HT-29 (cell line): ENCODE data around the gene EXOSC3. TPM values are rescaled to one million over a fixed set of nuclear protein-coding genes. Genes with fewer than 3 reads are reported as not detected.
"Not testable (repeated sequence)": the region's sequence is repeated elsewhere in the genome, so short reads cannot be mapped to it uniquely, and the experiment has no call there.

Experiments used
- DNase-seq: peaks from one replicate; pipeline ENCODE4 v3.0.0-alpha.2; 2015; ENCODE audit warnings: low spot score
- total RNA-seq: library from RNA; depleted of rRNA; stranded (reverse); fragments of >200 nt; shearing (Covaris generic); gene quantifications from 2 replicates; pipeline ENCODE4 v1.2.3, GENCODE V29; 2014; rRNA removed

Gene EXOSC3
- total RNA-seq, result 66.4 and 92.7 TPM in 2 replicates

DNA sequence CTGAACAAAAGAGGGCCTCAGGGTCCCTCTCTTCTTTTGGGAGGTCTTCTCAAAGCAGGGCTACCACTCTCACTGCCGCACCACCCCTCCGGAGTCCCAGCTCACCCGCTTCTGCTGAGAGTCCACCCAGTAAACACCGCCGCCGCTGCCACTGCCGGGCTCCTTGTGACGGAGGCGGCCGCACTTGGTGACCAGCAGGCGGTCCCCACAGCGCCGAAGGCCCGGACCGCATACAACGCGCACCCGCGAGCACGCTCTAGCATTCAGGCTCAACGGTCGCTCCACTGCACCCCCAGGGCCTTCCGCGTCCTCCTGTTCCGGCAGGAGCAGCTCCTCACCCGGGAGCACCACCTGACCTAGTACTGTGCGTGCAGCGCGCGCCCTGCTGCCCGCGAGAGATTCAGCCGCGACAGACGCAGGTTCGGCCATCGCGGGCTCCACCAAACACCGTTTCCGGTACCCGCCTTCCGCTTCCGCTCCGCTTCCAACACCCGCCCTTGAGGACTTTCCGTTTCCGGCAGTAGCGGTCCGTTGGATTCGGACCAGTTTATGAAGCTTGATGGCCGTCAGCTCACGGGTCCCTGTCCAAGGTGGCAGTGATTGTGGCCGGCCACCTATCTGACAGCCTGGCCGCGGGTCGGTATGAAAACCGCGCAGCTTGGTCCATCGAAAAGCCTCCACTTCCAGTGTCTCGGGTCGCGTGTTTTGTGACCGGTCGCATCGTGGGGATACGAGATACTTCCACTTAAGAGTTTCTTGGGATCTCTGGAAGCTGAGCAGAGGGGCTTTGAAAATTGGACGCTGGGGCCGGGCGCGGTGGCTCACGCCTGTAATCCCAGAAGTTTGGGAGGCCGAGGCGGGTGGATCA is at the start of gene EXOSC3:
TSS of gene EXOSC3 (minus strand) at position 449 of the 868 bp plus-strand sequence. CDS start at position 429, 20 bp downstream.
- peak; percentile 86 for DNase-seq

DNA sequence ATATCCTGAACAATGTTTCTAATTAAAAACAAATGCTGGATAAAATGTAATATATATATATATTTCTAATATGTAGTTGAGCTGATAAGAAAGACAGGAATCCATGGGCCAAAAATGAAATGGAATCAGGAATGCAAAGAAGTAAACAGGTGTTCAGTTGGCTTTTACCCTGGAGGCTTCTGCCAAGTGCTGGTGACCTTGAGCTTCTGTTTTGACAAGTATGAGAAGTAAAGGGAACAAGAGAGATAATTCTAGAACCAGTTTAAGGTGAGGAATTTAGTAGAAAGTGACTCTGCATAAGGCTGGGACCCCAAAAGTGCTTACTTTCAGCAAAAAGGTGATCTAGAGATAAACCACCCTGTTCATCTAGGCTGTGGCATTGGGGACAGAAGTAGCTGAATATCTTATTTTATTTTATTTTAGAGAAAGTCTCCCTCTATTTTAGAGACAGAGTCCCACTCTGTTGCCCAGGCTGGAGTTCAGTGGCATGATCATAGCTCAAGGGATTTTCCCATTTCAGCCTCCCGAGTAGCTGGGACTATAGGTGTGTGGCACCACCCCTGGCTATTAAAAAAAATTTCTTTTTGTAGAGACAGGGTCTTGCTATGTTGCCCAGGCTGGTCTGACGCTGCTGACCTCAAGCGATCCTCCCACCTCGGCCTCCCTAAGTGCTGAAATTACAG is 42.8 kb upstream of the EXOSC3 start:
- no peak for DNase-seq

DNA sequence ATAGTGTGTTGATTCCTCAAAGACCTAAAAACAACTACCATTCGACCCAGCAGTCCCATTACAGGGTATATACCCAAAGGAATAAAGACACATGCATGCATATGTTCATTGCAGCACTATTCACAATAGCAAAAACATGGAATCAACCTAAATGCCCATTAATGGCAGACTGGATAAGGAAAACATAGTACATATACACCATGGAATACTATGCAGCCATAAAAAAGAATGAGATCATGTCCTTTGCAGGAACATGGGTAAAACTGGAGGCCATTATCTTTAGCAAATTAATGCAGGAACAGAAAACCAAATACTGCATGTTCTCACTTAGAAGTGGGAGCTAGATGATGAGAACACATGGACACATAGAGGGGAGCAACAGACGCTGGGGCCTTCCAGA is 40.3 kb upstream of the EXOSC3 start:
- DNase-seq, result not testable (repeated sequence)

DNA sequence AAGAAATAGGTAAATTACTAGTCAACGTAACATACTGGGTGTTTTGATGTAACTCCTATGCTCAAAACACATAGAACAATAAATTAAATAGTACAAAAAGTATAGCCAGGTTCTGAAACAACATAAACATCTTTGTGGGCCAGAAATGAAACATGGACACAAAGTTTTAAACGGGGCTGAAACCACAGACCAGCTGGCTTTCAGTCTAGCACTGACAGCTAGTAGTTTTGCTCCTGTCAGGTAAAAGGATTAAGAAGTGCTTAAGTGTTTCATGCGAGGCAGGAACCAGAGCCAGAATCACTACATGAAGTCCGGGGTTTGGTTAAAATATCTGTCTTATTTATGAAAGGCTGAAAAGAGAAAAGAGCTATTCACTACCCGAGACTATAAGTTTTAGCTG is 35.3 kb upstream of the EXOSC3 start:
- DNase-seq, result no peak

DNA sequence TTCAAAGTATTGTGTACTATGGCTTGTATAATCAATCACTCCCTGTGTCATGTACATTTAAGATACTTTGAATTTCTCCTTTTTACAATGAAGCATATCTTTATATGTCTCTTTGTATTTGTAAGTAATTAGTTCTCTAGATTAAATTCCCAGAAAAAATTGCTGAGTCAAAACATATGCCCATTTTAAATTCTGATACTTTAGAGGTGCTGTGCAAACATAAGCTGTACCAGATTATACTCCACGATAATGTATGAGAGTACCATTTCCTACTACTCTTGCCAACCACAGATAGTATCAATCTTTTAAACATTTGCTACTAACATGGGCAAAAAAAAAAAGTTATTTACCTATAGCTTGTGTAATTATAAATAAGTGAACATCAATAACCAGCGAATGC is 34.0 kb upstream of the EXOSC3 start:
- no peak for DNase-seq

DNA sequence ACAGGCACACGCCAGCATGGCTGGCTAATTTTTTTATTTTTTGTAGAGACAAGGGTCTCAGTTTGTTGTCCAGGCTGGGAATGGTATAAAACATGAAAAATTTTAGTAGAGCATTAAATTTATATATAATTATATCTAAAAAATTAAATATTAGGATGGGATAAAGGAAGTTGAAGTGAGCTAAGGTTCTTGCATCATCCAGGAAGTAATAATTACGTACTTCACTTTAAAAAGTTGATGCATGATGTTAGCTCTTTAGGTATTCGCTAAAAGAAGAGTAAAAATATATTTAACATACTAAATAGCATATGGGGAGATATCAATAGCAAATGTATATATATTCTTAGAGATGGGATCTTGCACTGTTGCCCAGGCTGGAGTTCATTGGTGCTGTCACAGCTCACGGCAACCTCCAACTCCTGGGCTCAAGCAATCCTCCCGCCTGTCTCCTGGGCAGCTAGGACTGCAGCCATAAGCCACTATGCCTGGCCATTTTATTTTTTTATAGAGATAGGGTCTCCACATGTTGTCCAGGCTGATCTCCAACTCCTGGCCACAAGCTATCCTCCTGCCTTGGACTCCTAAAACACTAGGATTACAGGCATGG is 28.0 kb upstream of the EXOSC3 start:
- DNase-seq, result no peak

DNA sequence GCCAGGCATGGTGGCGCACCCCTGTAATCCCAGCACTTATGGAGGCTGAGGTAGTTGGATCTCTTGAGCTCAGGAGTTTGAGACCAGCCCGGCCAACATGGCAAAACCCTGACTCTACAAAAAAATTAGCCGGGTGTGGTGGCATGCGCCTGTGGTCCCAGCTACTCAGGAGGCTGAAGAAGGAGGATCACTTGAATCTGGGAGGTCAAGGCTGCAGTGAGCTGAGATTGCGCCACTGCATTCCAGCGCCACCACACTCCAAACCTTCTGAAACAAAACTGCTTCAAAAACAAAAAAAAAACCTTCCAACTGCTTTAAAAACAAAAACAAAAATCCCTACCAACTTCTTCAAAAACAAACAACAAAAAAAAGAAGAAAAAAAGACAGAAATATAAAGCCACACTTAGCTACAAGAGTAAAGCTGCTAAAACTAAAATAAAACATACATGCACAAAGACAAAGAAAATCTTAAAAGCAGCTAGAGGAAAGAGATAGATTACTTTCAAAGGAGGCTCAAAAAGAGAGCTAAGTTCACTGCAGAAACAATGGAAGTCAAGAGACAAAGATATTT is 27.1 kb upstream of the EXOSC3 start:
- DNase-seq, result no peak

DNA sequence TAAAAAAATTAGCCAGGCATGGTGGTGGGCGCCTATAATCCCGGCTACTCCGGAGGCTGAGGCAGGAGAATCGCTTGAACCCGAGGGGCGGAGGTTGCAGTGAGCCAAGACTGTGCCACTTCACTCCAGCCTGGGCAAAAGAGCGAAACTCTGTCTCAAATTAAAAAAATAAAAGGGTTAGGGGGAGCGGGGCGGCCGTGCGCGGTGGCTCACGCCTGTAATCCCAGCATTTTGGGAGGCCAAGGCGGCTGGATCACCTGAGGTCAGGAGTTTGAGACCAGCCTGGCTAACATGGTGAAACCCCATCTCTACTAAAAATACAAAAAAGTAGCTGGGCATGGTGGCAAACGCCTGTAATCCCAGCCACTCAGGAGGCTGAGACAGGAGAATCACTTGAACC is 24.8 kb upstream of the EXOSC3 start:
- DNase-seq, result not testable (repeated sequence)

DNA sequence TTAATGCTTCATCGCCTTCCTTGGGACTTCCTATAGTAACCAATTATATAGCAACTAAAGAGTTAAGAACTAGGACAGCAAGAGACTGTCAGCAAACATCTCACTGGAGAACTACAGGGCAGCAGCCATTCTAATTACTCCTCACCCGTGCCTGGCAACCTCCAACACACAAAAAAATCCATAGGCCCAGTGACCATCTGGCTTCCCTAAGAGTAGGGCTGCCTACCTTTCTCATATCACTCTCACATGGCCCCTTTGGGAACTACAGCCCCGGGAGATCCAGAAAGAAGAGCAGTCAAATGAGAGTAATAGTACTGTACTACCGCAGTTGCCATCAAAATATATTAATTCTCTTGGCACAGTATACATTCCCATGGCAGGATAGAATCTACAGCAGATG is 21.4 kb upstream of the EXOSC3 start:
- DNase-seq, result no peak

DNA sequence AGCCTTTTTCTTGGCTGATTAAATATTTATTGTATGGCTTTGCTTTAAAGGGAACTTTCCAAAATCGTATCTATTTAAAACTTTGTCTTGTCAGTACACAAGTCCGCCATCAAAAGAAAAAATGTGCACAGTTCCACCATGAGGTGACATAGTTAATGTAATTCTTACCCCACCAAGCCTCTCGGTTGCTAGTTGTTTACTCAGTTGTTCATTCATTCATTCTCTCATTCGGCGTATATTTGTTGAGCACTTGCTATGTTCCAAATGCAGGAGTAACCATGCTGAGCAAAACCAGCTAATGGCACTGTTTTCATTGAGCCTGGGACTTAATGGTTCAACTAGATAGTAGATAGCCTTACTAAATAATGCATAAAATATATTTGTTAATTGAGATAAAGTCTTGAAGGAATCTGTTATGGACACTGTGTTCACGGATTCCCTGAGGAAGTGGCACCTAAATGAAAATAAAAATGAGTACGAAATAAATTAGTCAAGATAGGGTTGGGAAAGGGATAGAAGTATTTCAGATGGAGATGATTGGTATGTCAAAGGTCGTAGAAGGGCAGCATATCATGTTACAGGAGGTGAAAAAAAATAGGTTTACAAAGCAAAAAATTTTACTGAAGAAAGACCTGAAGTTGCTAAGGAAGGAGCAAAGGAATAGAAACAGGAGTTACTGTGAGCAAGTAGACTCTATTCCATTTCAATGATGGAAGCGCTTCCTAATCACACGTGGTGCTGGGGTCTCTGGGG is 17.3 kb upstream of the EXOSC3 start:
- DNase-seq, result no peak

DNA sequence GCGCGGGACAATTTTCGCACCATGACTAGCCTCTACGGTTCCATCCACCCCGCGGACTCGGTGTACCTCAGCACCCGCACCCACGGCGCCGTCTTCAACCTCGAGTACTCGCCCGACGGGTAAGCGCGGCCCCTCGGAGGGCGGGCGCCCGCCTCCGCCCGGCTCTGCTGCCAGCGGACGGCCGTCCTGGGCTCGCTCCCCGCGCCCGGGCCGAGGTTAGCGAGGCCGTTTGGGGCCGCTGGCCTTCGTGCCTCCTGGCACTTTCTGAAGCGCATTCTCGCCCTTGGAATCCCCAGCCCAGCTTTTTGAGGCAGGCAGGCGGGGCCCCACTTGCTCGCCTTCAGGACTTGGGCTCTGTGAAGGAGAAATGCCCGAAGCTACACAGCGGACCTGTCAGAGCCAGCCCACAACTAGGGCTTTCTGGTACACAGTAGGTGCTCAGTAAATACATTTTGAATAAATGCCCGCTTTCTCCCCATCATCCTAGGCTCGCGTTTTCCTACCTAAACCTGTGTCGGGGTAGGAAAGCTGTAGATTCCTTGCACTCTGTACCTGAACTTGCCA is 16.5 kb upstream of the EXOSC3 start:
- DNase-seq, result peak; percentile 33

DNA sequence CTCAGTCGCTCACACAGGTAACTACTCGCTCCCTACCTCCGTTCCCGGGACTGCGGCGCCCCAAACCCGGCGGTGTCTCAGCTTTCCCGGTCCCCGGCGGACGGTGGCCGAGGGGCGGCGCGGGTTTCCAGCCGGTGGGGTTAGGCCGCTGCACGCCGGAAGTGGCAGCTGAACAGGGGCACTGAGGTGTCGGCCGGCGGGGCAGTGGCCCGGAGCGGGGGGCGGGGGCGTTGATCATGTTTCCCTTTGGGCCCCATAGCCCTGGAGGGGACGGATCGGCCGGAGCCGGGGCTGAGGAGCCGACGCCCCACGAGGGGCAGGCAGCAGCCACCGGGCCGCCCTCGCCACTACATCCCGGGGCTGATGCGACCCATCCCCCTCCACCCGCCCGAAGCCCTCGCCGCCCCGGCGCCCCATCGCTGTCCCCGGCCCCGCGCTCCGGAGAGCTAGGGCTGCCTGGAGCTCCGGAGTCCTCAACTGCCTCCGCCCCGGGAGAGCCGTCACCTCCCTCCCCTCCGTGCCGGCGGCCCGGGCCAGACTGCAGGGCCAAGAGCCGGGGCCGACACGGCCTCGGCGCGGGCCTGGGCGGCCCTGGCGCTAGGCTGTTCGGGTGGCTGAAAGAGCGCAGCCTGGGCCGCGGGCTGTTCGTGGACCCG is 15.9 kb upstream of the EXOSC3 start, which contains the start of gene DCAF10:
TSS of gene DCAF10 (plus strand) at position 167 of the 656 bp plus-strand sequence. CDS start at position 237, 70 bp downstream.
- DNase-seq, result peak; percentile 78

DNA sequence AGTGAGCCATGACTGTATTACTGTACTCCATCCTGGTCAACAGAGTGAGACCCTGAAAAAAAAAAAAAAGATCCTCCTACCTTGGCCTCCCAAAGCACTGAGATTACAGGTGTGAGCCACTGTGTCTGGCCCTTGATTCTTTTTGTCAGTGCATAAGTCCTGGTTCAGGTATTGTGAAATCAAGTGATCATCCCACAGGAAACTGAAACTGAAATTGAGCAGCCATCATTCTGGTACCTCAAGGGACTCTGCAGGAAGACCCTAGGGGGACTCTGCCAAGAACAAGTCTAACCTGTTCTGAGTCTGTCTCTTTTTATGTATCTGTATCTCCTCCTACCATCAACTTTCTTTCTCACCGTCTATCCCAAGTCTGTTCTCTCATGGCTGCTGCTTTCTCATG is 13.8 kb upstream of the EXOSC3 start:
- no peak for DNase-seq

DNA sequence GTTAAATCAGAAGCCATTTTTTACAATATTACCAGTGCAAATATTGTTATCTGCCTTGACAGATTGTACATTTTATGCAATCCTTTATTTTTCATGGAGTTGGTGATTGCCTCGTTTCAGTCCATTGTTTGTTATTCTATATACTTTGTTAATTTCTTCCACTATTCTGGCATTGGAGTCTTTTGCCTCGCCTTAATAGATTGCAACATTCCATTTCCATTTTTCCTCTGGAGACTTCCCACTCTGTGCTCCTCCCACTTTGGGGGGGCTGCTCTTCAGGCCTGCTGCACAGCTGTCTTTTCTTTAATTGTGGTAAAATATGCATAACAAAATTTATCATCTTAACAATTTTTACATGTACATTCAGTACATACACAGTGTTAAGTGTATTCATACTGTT is 11.4 kb upstream of the EXOSC3 start:
- no peak for DNase-seq

DNA sequence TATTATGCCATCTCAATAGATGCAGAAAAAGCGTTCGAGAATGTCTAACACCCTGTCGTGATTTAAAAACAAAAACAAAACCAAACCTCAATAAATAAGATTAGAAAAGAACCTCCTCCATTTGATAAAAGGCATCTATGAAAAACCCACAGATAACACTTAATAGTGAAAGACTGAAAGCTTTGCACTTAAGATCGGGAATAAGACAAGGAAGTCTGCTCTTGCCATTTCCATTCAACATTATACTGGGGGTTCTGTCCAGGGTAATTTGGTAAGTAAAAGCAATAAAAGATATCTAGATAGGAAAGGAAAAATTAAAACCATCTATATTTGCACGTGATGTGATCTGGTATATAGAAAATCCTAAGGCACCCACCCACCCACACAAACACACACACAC is 7.3 kb upstream of the EXOSC3 start:
- no peak for DNase-seq

DNA sequence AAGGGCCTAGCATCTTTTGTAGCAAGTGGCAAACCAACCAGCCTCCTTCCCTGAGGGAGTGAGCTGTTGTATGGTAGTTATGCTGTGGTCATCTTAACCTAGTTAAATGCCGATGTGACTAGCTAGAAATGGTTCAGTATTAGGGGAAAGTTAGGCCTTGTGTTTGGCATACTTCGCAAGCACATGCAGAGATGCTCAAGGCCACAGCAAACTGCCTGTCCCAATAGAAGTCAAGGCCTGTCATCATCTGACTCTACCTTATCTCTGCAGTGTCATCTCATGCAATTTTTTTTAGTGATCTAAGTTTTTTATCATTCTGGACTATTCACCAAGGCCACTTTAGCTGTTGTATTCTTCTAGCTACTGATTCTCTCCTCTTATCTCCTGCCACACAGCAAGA is 5.2 kb upstream of the EXOSC3 start:
- DNase-seq, result no peak

DNA sequence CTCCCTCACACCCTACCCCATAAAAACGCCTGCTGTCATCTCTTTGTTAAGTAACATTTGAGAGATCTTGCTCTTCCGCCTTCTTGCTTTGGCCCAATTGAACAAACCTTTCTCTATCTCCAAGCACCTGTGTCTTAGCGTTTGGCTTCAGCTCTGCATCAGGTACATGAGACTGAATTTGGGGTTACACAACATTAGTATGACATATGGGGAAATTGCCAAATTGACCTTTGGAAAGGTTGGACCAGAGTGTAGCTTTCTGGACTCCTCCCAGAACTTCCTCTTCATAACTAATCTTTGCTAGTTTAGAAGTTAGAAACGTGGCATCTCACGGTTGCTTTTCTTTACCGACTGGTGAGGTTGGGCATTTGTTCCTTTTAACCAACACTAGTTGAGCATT is 3.5 kb upstream of the EXOSC3 start:
- no peak for DNase-seq

DNA sequence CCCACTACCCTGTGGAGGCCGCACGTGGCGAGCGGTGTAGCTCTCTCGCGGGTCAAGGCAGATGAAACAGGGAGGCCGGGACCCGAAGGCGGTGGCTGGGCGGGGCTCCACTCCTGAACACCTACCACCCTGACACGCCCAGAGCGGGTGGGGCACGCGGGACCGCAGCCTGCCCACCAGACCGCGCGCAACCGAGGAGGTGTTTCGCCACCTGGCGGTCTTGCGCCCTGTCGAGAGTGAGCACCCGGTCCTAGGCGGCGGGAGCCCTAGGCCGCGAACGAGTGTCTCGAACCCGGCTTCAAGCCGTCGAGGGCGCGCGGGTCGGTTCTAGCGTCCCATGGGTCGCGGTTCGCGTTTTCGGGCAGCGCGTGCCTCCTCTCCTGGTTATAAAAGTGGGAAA is 2.2 kb upstream of the EXOSC3 start:
- DNase-seq, result no peak

DNA sequence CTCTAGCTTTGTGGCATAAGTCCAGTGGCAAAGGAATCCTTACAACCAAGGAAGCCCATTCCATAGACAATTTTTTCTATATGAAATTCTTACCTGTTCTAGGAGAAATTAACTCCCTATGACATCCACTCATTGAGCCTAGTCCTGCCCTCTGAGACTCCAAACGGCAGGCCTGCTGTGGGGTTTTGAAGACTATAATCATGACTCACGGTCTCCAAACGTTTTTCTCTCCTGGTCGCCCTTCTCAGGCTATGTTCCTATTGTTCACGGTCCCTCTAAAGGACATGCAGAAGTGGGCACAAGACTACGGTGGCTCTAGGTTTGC is 611 bp downstream of the EXOSC3 start:
- DNase-seq, result peak; percentile 5

DNA sequence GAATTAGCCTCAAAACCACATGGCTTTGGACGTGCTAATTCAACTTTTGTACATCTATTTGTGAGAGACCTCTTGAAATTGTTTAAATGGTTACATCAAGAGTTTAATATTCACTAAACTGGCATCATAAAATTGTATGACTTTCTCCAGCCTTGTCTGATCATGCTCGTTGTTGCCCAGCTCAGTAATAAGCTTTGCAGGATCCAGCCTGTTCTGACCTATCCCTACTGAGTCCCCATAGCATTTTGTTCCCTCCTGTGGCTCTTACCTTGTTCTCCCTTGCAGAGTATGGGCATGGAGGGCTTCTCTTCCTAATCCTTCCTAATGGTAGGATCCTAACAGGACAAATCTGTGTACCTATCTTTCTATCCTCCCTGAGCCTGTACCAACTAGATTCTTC is 6.3 kb downstream of the EXOSC3 start:
- DNase-seq, result no peak

DNA sequence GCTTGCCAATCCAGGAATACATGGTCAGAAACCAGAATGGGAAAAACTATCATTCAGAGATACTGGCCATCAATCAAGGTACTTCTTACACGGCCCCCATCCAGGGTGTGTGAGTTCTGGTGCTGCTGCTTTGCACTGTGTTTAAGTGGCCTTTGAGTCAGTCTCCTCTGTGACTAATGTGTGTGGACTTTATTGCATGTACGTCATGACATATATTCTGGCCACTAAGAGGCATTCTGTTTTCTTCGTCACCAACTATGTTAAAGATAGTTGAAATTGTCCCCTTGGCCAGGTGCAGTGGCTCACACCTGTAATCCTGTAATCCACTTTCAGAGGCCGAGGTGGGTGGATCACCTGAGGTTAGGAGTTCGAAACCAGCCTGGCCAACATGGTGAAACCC is 8.5 kb downstream of the EXOSC3 start:
- DNase-seq, result no peak
